ENCODE data around the gene LMNA. TPM values are rescaled to one million over a fixed set of nuclear protein-coding genes. Genes with fewer than 3 reads are reported as not detected.

Gene LMNA
- total and polyA plus RNA-seq, 10 of the 15 experiments (the other 5 are each of a cell fraction or from before 2014, with no cell fraction given), result 0.42 to 334 (median 81.1) TPM

DNA sequence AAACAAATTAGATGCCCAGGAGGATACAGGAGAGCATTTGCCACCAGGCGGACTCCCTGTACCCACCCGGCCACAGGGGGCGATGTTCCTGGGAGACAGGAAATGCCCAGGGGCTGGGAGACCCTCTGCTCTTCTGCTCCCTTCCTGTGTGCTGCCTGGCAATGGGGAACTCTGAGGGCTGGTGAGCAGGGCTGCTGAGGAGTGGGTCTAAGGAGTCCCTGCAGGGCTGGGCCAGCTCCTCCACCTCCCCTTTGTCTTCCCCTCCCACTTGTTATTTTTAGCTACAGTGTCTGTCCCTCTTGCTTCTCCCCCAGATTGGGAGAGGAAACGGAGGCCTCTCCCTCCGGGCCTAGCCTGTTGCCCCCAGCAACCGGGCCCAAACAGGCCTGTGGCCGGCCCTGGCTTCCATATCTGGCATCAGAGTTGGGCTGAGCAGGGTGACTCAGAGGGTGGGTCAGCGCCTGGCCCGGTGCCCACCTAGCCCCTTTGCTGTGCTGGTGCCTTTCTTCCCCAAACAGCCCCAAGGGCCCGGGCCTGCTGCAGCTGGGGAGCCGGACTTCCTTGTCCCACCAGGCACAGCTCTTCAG lies 11.6 kb downstream of the LMNA start (continued):
- TF ChIP-seq, protein P1, sequence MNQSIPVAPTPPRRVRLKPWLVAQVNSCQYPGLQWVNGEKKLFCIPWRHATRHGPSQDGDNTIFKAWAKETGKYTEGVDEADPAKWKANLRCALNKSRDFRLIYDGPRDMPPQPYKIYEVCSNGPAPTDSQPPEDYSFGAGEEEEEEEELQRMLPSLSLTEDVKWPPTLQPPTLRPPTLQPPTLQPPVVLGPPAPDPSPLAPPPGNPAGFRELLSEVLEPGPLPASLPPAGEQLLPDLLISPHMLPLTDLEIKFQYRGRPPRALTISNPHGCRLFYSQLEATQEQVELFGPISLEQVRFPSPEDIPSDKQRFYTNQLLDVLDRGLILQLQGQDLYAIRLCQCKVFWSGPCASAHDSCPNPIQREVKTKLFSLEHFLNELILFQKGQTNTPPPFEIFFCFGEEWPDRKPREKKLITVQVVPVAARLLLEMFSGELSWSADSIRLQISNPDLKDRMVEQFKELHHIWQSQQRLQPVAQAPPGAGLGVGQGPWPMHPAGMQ (IDR thresholded peaks at IDR 0.05; ENCODE audit: borderline replicate concordance), result no peak
- TF ChIP-seq SREBF1 (IDR thresholded peaks at IDR 0.05; ENCODE audit: low read length) (no peak), SMARCA5 (IDR thresholded peaks at IDR 0.05) (no peak), MTA3 (IDR thresholded peaks at IDR 0.05; ENCODE audit: borderline replicate concordance, low read length) (0 out of 2 replicates have a peak, but pooled peaks have one; percentile 18), DPF2 (IDR thresholded peaks at IDR 0.05) (peak; percentile 47; the same call in 1 of the 2 replicates)

DNA sequence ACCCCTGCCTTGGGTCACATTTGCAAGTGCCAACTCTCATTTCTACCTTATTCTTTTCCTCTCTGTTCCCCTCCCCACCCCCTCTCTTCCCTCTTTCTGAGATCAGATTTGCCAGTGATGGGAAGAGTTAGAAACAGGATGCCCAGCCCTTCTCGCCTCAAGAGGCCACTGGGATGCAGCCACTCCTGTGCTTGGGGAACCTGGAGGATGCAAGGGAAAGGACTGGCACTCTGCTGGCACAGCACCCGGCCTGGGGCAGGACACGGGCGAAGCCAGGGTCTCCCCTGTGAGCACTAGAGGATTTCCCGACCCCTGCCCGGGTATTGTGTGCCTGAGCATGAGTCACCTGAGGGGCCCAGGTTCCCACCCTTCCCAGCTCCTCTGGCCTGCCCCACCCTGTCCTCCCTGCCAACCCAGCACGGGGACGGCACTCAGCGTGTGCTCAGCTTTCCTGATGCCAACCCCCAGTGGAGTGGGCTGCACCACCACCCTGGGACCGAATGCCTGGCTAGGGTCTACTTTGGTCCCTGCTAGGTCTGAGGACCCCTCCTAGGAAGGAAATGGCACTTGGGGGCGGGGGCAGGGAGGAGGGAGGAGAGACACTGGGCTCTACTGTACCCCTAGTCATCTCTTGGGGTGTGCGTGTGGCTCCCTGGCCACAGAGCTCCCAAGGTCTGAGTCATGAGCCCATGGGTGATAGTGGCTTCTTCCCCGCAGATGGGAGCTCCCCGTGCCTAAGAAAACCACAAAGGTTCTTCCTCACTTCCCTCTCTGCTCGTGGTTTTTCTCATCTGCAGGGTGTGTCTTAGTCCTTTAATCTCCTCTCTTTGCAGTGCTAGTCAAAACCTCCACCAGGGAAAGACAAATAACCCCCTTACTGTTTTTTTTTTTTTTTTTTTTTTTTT lies 12.4 kb downstream of the LMNA start:
- WGBS (ENCODE audit: insufficient coverage, insufficient replicate concordance, low lambda C conversion rate, missing lambda C conversion rate), result 6% methylated on average over 13 of the region's 15 CpGs
- no peaks in the 10 kb centered on the region for H3K9me3 ChIP-seq (replicated peaks; ENCODE audit: control insufficient read depth, insufficient read depth, low read length)
- H2AFZ ChIP-seq (ENCODE audit: control insufficient read depth, low read depth, low read length), result no peak overlapping the region; the same call in 1 of the 2 replicates
- H3K4me1 ChIP-seq (ENCODE audit: control insufficient read depth, insufficient read depth, low read length), result peaks cover 68% of the 10 kb centered on the region
- no peaks in the 10 kb centered on the region for H4K20me1 ChIP-seq (ENCODE audit: control insufficient read depth, insufficient read depth)
- FAIRE-seq (peak; percentile 83), DNase-seq (ENCODE audit: low read depth, low spot score) (peak; percentile 86), ATAC-seq (peak; percentile 63)
- SMC1A ChIA-PET (ENCODE audit: uncharacterized antibody, unreplicated experiment), result interaction anchor here (1.0 to 23.6 kb wide), 6 partner anchors 9 to 98 kb away, joined by 3 to 874 read pairs (median 24); partner anchors contain the start of genes LMNA and PMF1
- H3K27me3 ChIP-seq (replicated peaks in 1 of 2; ENCODE audit: control insufficient read depth in 2 of 2, insufficient read depth in 2 of 2, low read length in 1 of 2), result no peaks in the 10 kb centered on the region
- POLR2A ChIA-PET, result interaction anchor here (0.6 to 7.0 kb wide), 10 partner anchors 10 to 228 kb away, joined by 3 to 89 read pairs (median 5); partner anchors contain the start of genes LMNA and SLC25A44
- intact Hi-C loops (cut with micrococcal nuclease; ENCODE audit: unreplicated experiment) (loop anchor here (1.0 kb wide), 1 partner anchor 138 kb away; no protein-coding TSS in a partner anchor), in situ Hi-C loops (cut with MboI) (no loop called here)
- CTCF ChIA-PET, result interaction anchor here (0.8 to 25.7 kb wide), 9 partner anchors 13 to 188 kb away, joined by 3 to 1294 read pairs (median 10); partner anchors contain the start of genes LMNA, SEMA4A and SLC25A44
- peak overlapping the region; percentile 40; the same call in 1 of the 2 replicates for H3K4me3 ChIP-seq
- peaks cover 55% of the 10 kb centered on the region for H3K79me2 ChIP-seq (ENCODE audit: control insufficient read depth, insufficient read depth, low read length)
- peaks cover 0 to 3% of the 10 kb centered on the region in 2 experiments; a peak in 2 of 4 replicates for H3K36me3 ChIP-seq (ENCODE audit: control insufficient read depth in 2 of 2, insufficient read depth in 2 of 2, low read length in 1 of 2)
- BruUV-seq (replicated peaks), result no TSS peak
- RAD21 ChIA-PET (ENCODE audit: unreplicated experiment), result interaction anchor here (0.7 to 22.2 kb wide), 11 partner anchors 11 to 1651 kb away, joined by 3 to 695 read pairs (median 4); partner anchors contain the start of gene LMNA
- peak overlapping the region; percentile 50 for H3K9ac ChIP-seq (ENCODE audit: control insufficient read depth, insufficient read depth, low read length)
- H3K27ac ChIP-seq (ENCODE audit: control insufficient read depth, insufficient read depth), result peak overlapping the region; percentile 87
- peak overlapping the region; percentile 78 for H3K4me2 ChIP-seq (ENCODE audit: control insufficient read depth, insufficient read depth)
- no peak for TF ChIP-seq POLR2A (IDR thresholded peaks at IDR 0.05; ENCODE audit: low read depth, low read length)
- no peak for TF ChIP-seq PAX8 (IDR thresholded peaks at IDR 0.05)
- peak; percentile 97 for TF ChIP-seq NFIC (IDR thresholded peaks at IDR 0.05; ENCODE audit: low read depth, low read length)
- TF ChIP-seq, protein P2, sequence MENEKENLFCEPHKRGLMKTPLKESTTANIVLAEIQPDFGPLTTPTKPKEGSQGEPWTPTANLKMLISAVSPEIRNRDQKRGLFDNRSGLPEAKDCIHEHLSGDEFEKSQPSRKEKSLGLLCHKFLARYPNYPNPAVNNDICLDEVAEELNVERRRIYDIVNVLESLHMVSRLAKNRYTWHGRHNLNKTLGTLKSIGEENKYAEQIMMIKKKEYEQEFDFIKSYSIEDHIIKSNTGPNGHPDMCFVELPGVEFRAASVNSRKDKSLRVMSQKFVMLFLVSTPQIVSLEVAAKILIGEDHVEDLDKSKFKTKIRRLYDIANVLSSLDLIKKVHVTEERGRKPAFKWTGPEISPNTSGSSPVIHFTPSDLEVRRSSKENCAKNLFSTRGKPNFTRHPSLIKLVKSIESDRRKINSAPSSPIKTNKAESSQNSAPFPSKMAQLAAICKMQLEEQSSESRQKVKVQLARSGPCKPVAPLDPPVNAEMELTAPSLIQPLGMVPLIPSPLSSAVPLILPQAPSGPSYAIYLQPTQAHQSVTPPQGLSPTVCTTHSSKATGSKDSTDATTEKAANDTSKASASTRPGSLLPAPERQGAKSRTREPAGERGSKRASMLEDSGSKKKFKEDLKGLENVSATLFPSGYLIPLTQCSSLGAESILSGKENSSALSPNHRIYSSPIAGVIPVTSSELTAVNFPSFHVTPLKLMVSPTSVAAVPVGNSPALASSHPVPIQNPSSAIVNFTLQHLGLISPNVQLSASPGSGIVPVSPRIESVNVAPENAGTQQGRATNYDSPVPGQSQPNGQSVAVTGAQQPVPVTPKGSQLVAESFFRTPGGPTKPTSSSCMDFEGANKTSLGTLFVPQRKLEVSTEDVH (IDR thresholded peaks at IDR 0.05; ENCODE audit: low read depth, partially characterized antibody), result no peak
- TF ChIP-seq BACH1 (IDR thresholded peaks at IDR 0.05; ENCODE audit: borderline replicate concordance), result peak; percentile 97
- TF ChIP-seq MTA3 (IDR thresholded peaks at IDR 0.05; ENCODE audit: borderline replicate concordance, low read length), result peak; percentile 49; the same call in 1 of the 2 replicates
- no peak for TF ChIP-seq YY1 (IDR thresholded peaks at IDR 0.05; ENCODE audit: low read depth, low read length)
- TF ChIP-seq NFYB (IDR thresholded peaks at IDR 0.05; ENCODE audit: insufficient read depth, low read depth, low read length), result no peak
- TF ChIP-seq ZNF207 (IDR thresholded peaks at IDR 0.05; ENCODE audit: borderline replicate concordance), result no peak
- peak; percentile 99 for TF ChIP-seq IKZF2 (IDR thresholded peaks at IDR 0.05)
- no peak for TF ChIP-seq EZH2 (IDR thresholded peaks at IDR 0.05; ENCODE audit: borderline replicate concordance, control insufficient read depth, low read depth, low read length)
- TF ChIP-seq ZNF217 (IDR thresholded peaks at IDR 0.05), result 0 out of 2 replicates have a peak, but pooled peaks have one; percentile 68
- TF ChIP-seq NFXL1 (IDR thresholded peaks at IDR 0.05; ENCODE audit: borderline replicate concordance), result no peak
- TF ChIP-seq ESRRA (IDR thresholded peaks at IDR 0.05; ENCODE audit: low read length), result no peak

Measured in GM12878 (cell line).